ENCODE measurements around the gene NACAD.

Gene NACAD

GRCh38 chr7:45130910-45131309 is 42.1 kb upstream of the NACAD start:
- no peak for DNase-seq (ENCODE audit: low read depth)
- no peak overlapping the region for H3K4me3 ChIP-seq (ENCODE audit: low read length)
- TF ChIP-seq CTCF (conservative IDR thresholded peaks at IDR 0.05; ENCODE audit: low read depth, low read length), result no peak

GRCh38 chr7:45129906-45130305 is 41.1 kb upstream of the NACAD start:
- no peak for DNase-seq (ENCODE audit: low read depth)
- TF ChIP-seq CTCF (conservative IDR thresholded peaks at IDR 0.05; ENCODE audit: low read depth, low read length), result no peak
- no peak overlapping the region for H3K4me3 ChIP-seq (ENCODE audit: low read length)

GRCh38 chr7:45129181-45129800 is 40.5 kb upstream of the NACAD start:
- no peak for TF ChIP-seq CTCF (conservative IDR thresholded peaks at IDR 0.05; ENCODE audit: low read depth, low read length)
- DNase-seq (ENCODE audit: low read depth), result no peak
- no peak overlapping the region for H3K4me3 ChIP-seq (ENCODE audit: low read length)

- H3K4me3 ChIP-seq (ENCODE audit: low read length), result no peak overlapping the region
- no peak for TF ChIP-seq CTCF (conservative IDR thresholded peaks at IDR 0.05; ENCODE audit: low read depth, low read length)
- DNase-seq (ENCODE audit: low read depth), result no peak
Measured at GRCh38 chr7:45126920-45127319, 38.2 kb upstream of the NACAD start.

- no peak overlapping the region for H3K4me3 ChIP-seq (ENCODE audit: low read length)
- TF ChIP-seq CTCF (conservative IDR thresholded peaks at IDR 0.05; ENCODE audit: low read depth, low read length), result no peak
- no peak for DNase-seq (ENCODE audit: low read depth)
Measured at GRCh38 chr7:45126201-45126600, 37.4 kb upstream of the NACAD start.

GRCh38 chr7:45125193-45125904 is 36.6 kb upstream of the NACAD start:
- no peak for DNase-seq (ENCODE audit: low read depth)
- no peak for TF ChIP-seq CTCF (conservative IDR thresholded peaks at IDR 0.05; ENCODE audit: low read depth, low read length)
- H3K4me3 ChIP-seq (ENCODE audit: low read length), result no peak overlapping the region

Measured in retinal pigment epithelial cell (primary cell).